GM19324 (cell line): ENCODE results near the gene TMEM258.
A peak's percentile ranks its signal among the peaks of the same experiment; 100 is the strongest.

Source experiments
- ATAC-seq: cut with Tn5 transposase; IDR thresholded peaks from one replicate; pipeline ENCODE4 v1.9.1; 2021; ENCODE audit warnings: mild to moderate bottlenecking, moderate library complexity; ENCODE audit not compliant: unreplicated experiment, low FRiP score

Gene TMEM258

DNA sequence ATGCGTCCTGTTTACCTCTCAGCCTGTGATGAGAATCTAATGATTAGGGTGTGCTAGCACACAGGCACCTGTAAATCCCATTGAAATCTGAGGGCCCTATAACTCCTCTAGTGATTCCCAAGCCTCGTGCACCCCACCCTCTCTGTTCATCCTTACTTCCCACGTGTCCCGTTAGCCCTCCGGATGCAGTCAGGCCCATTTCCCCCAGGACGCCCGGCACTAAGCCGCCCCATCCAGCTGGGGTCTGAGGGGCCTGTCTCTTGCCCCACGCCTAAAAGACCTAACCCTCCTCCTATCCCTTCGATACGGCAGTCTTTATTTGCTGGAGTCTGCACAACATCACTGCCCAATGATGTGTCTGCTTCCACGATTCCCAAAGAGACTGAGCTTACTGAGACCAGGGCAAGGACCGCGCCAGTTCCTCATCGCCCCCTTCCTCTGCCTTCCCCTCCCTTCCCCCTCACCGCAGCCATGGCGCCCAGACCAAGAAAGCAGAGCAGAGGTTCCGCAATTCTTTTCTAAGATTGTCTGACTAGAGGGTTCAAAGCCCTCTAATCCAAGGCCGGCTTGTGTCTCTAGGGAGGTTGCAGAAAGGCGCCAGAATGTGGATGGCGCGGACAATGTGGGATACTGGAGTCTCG, 34.7 kb upstream of the TMEM258 start:
- peak; percentile 5 for ATAC-seq

GRCh38 chr11:61820174-61820573, 27.8 kb upstream of the TMEM258 start:
- ATAC-seq: no peak

GRCh38 chr11:61817471-61818202, 25.2 kb upstream of the TMEM258 start:
- ATAC-seq: no peak

DNA sequence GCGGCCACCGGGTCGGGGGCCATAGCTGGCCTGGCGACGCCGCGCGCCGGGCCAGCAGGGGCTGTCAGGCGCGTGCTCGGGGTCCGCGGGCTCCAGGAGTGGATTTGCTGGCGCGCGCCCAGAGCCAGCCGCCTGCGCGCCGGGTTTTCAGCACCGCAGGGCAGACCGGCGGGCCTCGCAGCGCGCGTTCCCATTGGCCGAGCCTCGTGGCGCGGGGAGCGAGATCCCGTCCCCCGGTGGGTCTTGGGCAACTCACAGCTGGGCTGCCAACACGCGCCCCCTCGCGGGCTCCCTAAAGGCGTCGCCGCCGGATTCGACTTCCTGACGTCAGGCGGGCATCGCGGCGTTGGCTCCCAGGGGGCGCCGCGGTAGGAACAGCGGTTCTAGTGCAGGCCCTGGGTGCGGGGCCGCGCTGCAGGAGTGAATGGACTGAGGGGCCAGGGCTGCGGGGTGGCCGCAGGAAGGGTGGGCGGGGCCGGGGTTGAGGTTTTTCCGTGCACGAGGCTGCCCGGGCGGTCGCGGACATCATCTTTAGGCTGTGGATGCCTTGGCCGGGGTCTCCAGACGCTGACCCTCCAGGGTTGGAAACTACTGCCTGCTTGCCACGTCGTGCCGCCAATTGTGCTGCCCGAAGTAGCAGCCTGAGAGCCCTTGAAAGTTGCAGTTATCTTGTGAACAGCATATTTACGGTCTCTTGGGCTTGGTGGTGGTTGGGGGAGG, 24.5 kb upstream of the TMEM258 start, which contains the start of gene FADS1:
TSS of gene FADS1 (minus strand) at position 268 of the 720 bp plus-strand sequence. CDS start at position 194, 74 bp downstream.
- ATAC-seq: peak; percentile 57

- ATAC-seq: peak; percentile 28
Observed at GRCh38 chr11:61815790-61816735, 23.7 kb upstream of the TMEM258 start.

GRCh38 chr11:61814958-61815789, 22.8 kb upstream of the TMEM258 start:
- peak; percentile 48 for ATAC-seq

GRCh38 chr11:61814247-61814957, 22.0 kb upstream of the TMEM258 start:
- no peak for ATAC-seq

GRCh38 chr11:61812736-61813411, 20.5 kb upstream of the TMEM258 start:
- ATAC-seq: no peak

DNA sequence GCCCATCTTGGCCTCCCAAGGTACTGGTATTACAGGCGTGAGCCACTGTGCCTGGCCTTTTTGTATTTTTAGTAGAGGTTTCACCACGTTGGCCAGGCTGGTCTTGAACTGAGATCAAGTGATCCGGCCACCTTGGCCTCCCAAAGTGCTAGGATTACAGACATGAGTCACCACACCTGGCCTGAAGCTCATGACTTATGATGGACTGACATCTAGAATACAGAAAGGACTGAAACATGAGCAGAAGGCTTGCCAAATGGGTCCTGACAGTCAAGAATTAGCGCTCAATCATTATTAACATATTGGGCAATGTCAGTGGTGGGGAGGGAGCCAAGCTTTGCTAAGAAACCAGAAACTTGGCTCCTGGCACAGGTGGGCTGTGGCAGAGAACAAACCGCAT, 19.4 kb upstream of the TMEM258 start:
- no peak for ATAC-seq

GRCh38 chr11:61810671-61811175, 18.3 kb upstream of the TMEM258 start:
- no peak for ATAC-seq

- ATAC-seq: no peak
Observed at GRCh38 chr11:61806785-61807184, 14.4 kb upstream of the TMEM258 start.

DNA sequence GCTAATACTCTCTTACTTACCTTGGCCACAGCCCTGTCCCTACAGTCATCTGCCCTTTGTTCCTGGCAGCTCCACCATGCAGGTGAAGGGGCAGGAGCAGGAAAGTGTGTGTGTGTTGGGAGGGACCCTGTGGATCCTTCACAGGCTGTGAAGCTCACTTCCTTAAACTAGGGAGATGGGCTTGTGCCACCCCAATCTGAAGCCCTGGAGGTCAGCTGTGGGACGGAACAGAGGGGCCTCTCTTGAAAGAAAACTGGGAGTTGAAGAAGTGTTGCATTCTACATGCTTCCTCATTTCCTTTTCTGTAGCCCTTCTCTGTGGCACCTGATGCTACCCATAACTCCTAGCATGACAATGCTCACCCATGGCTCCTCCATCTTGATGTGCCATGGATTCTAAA, 12.7 kb upstream of the TMEM258 start:
- no peak for ATAC-seq

DNA sequence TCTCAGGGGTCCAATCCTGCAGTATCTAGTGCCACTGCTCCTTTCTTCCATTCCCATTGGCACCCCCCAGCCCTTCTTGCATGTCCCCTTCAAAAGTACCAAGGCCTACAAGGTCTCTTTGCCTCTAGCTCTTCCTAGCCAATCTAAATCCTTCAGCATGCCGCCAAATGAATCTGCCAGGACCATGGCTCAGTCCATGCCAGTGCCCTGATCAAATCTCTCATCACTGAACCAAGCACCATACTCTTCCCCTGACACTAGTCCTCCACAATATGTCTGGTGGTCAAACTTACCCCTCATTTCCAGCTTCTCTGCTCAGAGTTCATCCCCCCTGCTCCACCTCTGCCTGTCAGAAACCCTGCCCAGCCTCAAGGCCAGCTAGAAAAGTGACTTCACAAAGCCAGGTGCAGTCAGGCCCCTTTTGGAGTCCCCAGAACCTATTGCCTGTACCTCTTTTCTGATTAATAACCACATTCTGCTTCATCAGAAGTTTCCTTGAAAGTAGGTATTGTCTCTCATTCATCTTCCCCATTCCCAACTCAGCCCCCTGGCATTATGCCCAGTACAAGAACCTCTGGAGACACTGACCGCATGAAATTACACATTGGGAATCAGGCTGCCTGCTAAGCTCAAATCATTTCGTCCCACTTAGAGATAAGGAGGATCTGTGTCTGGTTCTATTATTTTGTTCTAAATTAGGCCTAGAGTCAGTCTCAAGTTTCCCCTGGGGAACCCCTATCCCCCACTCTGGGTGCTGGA, 11.7 kb upstream of the TMEM258 start:
- no peak for ATAC-seq

- no peak for ATAC-seq
Observed at GRCh38 chr11:61802605-61803004, 10.2 kb upstream of the TMEM258 start.

GRCh38 chr11:61800331-61801281, 8.2 kb upstream of the TMEM258 start:
- no peak for ATAC-seq

- ATAC-seq: no peak
Observed at GRCh38 chr11:61799665-61800284, 7.4 kb upstream of the TMEM258 start.
